Anterior cingulate cortex (tissue), 58 donors: ENCODE data around the gene ALG3.

ENCODE experiments used
- DNase-seq, 58 donors: peaks; one replicate each; lab custom pipeline; 2025; lab: John Stamatoyannopoulos, UW

The ALG3 gene

DNA sequence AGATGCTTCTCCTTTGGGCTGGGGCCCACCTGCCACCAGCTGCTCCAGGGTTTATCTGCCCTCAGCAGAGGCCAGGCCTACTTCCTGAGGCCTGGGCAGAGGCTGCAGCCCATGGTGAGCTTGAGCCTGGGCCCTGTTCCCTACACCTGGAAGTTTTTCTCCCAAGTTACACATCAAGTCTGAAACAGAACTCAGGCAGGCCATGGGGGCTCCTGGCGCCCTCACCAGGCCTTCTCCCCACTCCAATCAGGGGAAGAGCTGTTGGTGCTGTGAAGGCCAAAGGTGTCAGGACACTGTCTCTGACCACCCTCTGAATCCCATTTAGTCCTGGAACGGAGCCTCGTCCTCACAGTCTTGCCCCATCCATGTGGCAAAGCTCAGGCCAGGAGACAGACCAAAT lies 12.1 kb downstream of the ALG3 start:
- no peak for DNase-seq

DNA sequence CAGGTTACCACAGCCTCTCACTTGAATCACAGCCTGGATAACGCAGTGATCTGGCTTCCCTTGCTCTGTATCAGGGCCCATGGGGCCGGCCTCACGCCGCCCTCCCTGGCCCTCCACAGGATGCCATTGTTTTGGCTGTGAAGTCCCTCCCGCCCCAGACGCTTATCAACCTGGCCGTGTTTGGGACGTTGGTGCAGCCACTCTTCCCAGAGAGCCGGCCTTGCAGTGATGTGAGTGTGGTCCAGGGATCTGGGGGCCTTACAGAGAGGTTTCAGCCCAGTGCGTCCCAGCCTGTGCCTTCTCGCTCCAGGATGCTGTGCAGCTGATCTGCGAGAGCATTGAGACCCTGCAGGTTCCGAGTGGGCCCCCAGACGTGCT lies 12.7 kb downstream of the ALG3 start:
- DNase-seq, result no peak

- DNase-seq, result no peak
These were observed 13.3 kb downstream of the ALG3 start for GRCh38 chr3:184235381-184236032.

DNA sequence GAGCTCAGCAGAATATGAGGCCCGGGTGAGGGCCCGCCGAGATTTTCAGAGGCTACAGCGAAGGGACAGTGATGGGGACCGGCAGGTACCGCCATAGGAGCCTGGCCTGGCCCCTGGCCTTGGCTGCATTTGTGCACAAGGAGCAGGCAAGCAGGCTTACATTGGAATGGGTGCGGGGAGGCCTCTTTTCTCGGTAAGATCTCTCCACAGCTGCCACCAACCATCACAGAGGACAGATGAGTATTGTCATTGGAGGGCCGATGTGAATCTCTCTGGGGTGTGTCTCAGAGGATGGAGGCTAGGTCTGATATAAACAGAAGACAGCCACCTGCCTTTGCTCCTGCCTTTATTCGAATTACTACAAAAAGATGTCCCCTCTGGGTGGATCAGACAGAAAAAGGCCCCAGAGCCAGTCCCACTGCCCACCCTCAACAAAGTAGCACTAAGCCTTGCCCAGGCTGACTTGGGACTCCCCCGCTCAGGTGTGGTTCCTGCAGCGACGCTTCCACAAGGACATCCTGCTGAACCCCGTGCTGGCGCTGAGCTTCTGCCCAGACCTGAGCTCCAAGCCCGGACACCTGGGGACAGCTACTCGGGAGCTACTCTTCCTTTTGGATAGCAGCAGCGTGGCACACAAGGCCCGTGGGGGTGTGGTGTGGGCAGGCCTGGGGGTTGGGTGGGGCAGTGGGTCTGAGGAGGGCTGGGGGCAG lies 13.9 kb downstream of the ALG3 start:
- DNase-seq, result no peak

- DNase-seq, result peak in 35 of 58 donors; percentile 6 to 68 (median 34)
These were observed 14.5 kb downstream of the ALG3 start for GRCh38 chr3:184234224-184234623.

GRCh38 chr3:184233127-184233843 lies 15.5 kb downstream of the ALG3 start:
- DNase-seq, result no peak

GRCh38 chr3:184231671-184232070 lies 17.1 kb downstream of the ALG3 start:
- no peak for DNase-seq

GRCh38 chr3:184230603-184231528 lies 17.9 kb downstream of the ALG3 start:
- peak in 6 of 58 donors; percentile 12 to 31 (median 18) for DNase-seq

- no peak for DNase-seq
These were observed 18.6 kb downstream of the ALG3 start for GRCh38 chr3:184230081-184230602.

DNA sequence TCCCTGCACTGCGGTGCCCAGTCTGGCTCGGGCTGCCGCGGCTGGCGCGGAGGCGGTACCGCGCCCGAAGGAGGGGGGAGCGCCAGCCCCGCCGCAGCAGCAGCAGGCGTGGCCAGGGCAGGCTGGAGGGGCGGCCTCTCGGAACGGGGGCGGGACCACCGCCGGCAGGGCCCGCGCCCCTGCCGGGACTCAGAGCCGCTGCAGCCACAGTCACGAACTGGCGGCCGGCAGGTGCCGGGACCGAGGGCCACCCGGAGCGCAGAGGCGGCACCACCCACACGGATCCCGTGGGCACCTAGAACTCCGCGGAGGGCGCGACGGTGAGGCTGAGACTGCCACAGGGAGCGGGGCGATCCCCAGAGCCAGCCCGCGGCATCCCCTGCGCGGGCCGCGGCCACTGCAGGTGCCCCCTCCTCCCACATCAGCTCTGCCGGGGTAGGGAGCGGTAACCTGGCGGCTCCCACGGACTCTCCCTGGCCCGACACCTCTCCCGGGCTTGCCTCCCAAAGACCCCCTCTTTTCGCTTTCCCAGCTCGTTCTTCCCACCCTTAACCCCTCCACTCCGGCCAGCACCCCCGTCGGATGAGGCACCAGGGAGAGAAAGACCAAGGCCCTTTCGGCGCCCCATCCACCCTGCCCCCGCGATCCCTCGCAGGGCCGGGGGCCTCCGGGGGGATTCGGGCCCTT lies 19.2 kb downstream of the ALG3 start, which contains the start of gene VWA5B2:
Gene VWA5B2 (plus strand): TSS at position 192 of the 687 bp plus-strand sequence. CDS start 944 bp downstream, outside the sequence.
- peak in 39 of 58 donors; percentile 11 to 83 (median 41) for DNase-seq

DNA sequence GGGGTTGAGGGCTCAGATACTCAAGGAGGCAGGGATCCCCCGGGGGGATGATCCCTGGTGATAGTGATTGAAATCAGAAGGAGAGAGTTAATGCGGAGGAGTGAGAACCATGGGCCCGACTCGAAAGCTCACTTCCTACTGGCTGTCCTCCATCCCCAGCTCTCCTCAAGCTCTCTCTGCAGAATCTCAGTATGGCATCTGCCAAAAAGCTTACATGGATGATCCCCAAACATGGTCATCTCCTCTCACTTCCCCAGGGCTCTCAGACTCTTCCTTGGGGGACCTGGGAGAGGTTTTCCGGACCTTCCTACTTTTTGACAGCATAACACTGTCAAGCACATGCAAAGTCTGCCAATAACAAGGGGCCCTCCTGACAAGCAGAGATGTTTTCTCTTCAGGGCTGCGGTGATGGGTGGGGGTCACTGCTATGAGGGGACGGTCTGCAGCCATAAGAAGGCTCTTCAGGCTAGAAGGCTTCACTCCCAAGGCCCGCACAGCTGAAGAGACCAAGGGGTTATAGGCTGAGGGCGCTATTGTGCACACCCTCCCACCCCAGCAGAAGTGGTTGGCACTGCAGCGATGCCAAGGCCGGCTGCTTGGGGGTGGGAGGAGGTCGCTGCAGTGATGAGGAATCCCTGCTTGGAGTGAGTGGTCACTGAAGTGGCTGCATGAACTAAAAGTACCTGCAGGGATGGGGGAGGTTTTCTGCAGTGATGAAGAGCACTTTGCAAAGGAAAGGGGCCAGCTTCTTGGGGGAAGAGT lies 20.2 kb downstream of the ALG3 start:
- DNase-seq, result peak in 2 of 58 donors; percentile 18 to 36

DNA sequence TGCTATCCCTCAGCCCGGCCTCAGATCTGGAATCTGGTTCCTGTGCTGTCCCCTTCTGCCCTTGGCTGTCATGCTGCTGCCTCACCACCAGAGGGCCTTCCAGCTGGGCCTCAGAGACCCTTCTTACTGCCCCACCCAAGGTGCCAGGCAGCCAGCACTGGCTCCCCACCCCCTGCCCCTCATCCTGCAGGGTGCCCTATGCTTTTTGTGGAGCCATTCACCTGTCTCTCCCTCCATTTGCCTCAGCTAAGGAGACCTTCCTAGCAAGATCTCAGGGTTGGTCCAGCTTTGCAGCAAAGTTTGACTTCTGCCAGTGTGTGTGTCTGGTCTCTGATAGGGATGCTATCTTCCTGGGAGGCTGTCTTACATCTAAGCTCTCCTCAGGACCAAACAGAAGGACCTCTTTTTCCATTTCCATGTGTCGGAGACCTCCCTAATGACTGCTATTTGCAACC lies 21.3 kb downstream of the ALG3 start:
- DNase-seq, result peak in 2 of 58 donors; percentile 4 to 12

DNA sequence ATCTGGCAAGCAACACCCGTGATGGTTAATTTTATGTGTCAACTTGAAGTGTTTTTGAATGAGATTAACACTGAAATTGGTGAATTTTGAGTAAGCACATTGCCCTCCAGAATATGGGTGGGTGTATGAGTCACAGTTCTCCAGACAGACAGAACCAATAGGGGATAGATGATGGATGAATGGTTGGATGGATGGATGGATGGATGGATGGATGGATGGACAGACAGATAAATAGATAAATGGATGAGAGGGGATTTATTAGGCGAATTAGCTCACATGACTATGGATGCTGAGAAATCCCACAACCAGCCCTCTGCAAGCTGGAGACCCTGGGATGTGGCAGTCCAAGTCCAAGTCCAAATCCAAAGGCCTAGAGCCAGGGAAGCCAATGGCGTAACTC lies 24.8 kb downstream of the ALG3 start:
- no peak for DNase-seq

DNA sequence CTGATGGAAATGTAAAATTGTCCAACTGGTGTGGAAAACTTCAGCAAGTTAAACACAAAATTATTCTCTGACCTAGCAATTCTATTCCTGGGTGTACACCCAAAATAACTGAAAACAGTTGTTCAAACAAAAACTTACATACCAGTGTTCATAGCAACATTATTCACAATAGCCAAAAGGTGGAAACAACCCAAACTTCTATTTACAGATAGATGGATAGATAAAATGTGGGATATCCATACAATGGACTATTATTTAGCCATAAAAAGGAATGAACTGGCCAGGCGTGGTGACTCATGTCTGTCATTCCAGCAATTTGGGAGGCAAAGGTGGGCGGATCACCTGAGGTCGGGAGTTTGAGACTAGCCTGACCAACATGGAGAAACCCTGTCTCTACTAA lies 26.2 kb downstream of the ALG3 start:
- DNase-seq, result no peak

- DNase-seq, result no peak
These were observed 29.9 kb downstream of the ALG3 start for GRCh38 chr3:184218814-184219213.

GRCh38 chr3:184211718-184212117 lies 37.0 kb downstream of the ALG3 start:
- DNase-seq, result no peak

DNA sequence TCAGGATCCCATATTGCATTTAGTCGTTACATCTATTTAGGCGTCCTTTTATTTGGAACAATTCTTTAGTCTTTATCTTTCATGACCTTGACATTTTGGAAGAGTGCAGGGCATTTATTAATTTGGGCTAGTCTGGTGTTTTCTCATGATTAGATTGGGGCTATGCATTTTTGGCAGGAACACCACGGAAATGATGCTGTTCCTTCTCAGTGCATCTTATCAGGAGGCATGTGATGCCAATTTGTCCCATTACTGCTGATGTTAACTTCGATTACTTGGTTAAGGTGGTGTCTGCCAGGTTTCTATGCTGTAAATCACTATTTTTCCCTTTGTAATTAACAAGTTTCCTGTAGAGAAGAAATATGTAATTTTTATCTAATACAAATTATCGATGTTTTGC lies 37.5 kb downstream of the ALG3 start:
- no peak for DNase-seq

- no peak for DNase-seq
These were observed 39.4 kb downstream of the ALG3 start for GRCh38 chr3:184209146-184209923.
